SK-N-SH (cell line): Measurements from ENCODE around the gene ARCN1. TPM values are rescaled to one million over a fixed set of nuclear protein-coding genes. Genes with fewer than 3 reads are reported as not detected.

Experiments used
- CTCF ChIA-PET: fragments of 300-600, 350-600 bp; formaldehyde crosslinking; extraction: SDS; loops from one replicate; lab custom pipeline; 2021; lab: Yijun Ruan, JAX
- POLR2A ChIA-PET: fragments of 350-600 bp; sonication (Branson Sonifier 250); formaldehyde crosslinking; extraction: SDS; loops from one replicate; lab custom pipeline; 2020; ENCODE audit warnings: antibody characterized with exemption, inconsistent platforms; lab: Yijun Ruan, JAX
- DNase-seq: peaks from one replicate; pipeline ENCODE4 v3.0.0; 2012
- H2AFZ ChIP-seq: fragments of 200-600 bp; sonication (generic); 2 replicates; pipeline ENCODE4 v1.8.1; 2016; ENCODE audit warnings: antibody characterized with exemption, mild to moderate bottlenecking, low read depth
- H3F3A ChIP-seq: fragments of 200-600 bp; sonication (generic); replicated peaks from 2 replicates; pipeline ENCODE3; 2016; ENCODE audit warnings: antibody characterized with exemption, mild to moderate bottlenecking; ENCODE audit not compliant: insufficient read depth
- H3K27ac ChIP-seq, 2 experiments: fragments of 200-500 bp in 1 of 2; fragments of 200-600 bp in 1 of 2; sonication (Bioruptor generic) in 1 of 2; sonication (generic), shearing (Covaris generic) in 1 of 2; 2 replicates each; pipeline versions ENCODE4 v1.5.1 to v1.6.1; 2014 to 2016; ENCODE audit warnings: low read depth in 2 of 2, inconsistent platforms in 1 of 2, low read length in 1 of 2, mild to moderate bottlenecking in 1 of 2, mixed read lengths in 1 of 2
- H3K27me3 ChIP-seq: fragments of 200-600 bp; sonication (generic), shearing (Covaris generic); 2 replicates; pipeline ENCODE4 v1.6.1; 2016; ENCODE audit warnings: mixed run types; ENCODE audit not compliant: insufficient read depth
- H3K36me3 ChIP-seq, 2 experiments: fragments of 200-500 bp in 1 of 2; fragments of 200-600 bp in 1 of 2; sonication (Bioruptor generic) in 1 of 2; sonication (generic) in 1 of 2; replicated peaks in 1 of 2; 2 replicates each; pipeline versions ENCODE3 to v1.5.1; 2014 to 2016; ENCODE audit warnings: low read length in 1 of 2, mild to moderate bottlenecking in 1 of 2; ENCODE audit not compliant: insufficient read depth in 2 of 2, control insufficient read depth in 1 of 2
- H3K4me1 ChIP-seq, 2 experiments: fragments of 200-500 bp in 1 of 2; fragments of 200-600 bp in 1 of 2; sonication (Bioruptor generic) in 1 of 2; sonication (generic), shearing (Covaris generic) in 1 of 2; 2 replicates each; pipeline versions ENCODE4 v1.5.1 to v1.6.1; 2014 to 2016; ENCODE audit warnings: low read depth in 1 of 2, low read length in 1 of 2, mixed run types in 1 of 2; ENCODE audit not compliant: insufficient read depth in 2 of 2, control insufficient read depth in 1 of 2
- H3K4me2 ChIP-seq: fragments of 200-600 bp; sonication (generic), shearing (Covaris generic); 2 replicates; pipeline ENCODE4 v1.6.1; 2017; ENCODE audit warnings: mixed run types
- H3K4me3 ChIP-seq, 2 experiments: fragments of 200-500 bp in 1 of 2; fragments of 200-600 bp in 1 of 2; sonication (Bioruptor generic) in 1 of 2; sonication (generic), shearing (Covaris generic) in 1 of 2; 2 replicates each; pipeline versions ENCODE4 v1.5.1 to v1.8.1; 2014 to 2016; ENCODE audit warnings: low read depth in 2 of 2, inconsistent platforms in 1 of 2, low read length in 1 of 2, mild to moderate bottlenecking in 1 of 2, mixed read lengths in 1 of 2, moderate library complexity in 1 of 2
- H3K79me2 ChIP-seq: fragments of 200-600 bp; sonication (generic); 2 replicates; pipeline ENCODE4 v1.8.1; 2017; ENCODE audit warnings: mild to moderate bottlenecking; ENCODE audit not compliant: insufficient read depth
- H3K9ac ChIP-seq: fragments of 200-600 bp; sonication (generic); 2 replicates; pipeline ENCODE4 v1.6.1; 2017; ENCODE audit warnings: mixed run types
- H3K9me2 ChIP-seq: fragments of 200-600 bp; sonication (generic); 2 replicates; pipeline ENCODE4 v1.6.1; 2017; ENCODE audit warnings: mixed run types
- H3K9me3 ChIP-seq: fragments of 200-600 bp; sonication (generic); 2 replicates; pipeline ENCODE4 v1.6.1; 2017; ENCODE audit warnings: mixed run types, mild to moderate bottlenecking, moderate library complexity
- H4K20me1 ChIP-seq: fragments of 200-600 bp; sonication (generic); 2 replicates; pipeline ENCODE4 v1.6.1; 2017; ENCODE audit warnings: mild to moderate bottlenecking, mixed run types; ENCODE audit not compliant: insufficient read depth
- CHD2 ChIP-seq: fragments of 150-350 bp; IDR thresholded peaks from 2 replicates; pipeline ENCODE4 v1.6.1; 2018; ENCODE audit warnings: low read length; ENCODE audit not compliant: partially characterized antibody
- FOXM1 ChIP-seq: IDR thresholded peaks from 2 replicates; pipeline ENCODE4 v1.4.0; 2012; ENCODE audit warnings: low read depth, mild to moderate bottlenecking
- GABPA ChIP-seq: IDR thresholded peaks from 2 replicates; pipeline ENCODE4 v1.4.0; 2012; ENCODE audit warnings: low read depth, mild to moderate bottlenecking
- GATA2 ChIP-seq: sonication (generic); formaldehyde crosslinking; IDR thresholded peaks from 2 replicates; pipeline ENCODE4 v1.5.0; 2020; ENCODE audit warnings: mild to moderate bottlenecking, missing genetic modification reagents
- JUND ChIP-seq: IDR thresholded peaks from 2 replicates; pipeline ENCODE4 v1.4.0; 2012
- NRF1 ChIP-seq: IDR thresholded peaks from 2 replicates; pipeline ENCODE4 v1.6.1; 2012; ENCODE audit warnings: low read depth, mild to moderate bottlenecking, low read length
- RAD21 ChIP-seq: IDR thresholded peaks from 2 replicates; pipeline ENCODE4 v1.6.1; 2012; ENCODE audit warnings: mild to moderate bottlenecking, low read length
- RFX5 ChIP-seq: IDR thresholded peaks from 2 replicates; pipeline ENCODE4 v1.6.1; 2012; ENCODE audit warnings: mild to moderate bottlenecking, improper control_type of control experiment, low read length
- SMC3 ChIP-seq: IDR thresholded peaks from 2 replicates; pipeline ENCODE4 v1.6.1; 2012; ENCODE audit warnings: low read depth, low read length, improper control_type of control experiment
- TCF12 ChIP-seq: IDR thresholded peaks from 2 replicates; pipeline ENCODE4 v1.4.0; 2012
- TEAD4 ChIP-seq: IDR thresholded peaks from 2 replicates; pipeline ENCODE4 v1.4.0; 2012; ENCODE audit warnings: mild to moderate bottlenecking, borderline replicate concordance; ENCODE audit not compliant: insufficient read depth
- USF1 ChIP-seq: IDR thresholded peaks from 2 replicates; pipeline ENCODE4 v1.4.0; 2012; ENCODE audit warnings: low read depth, borderline replicate concordance
- USF2 ChIP-seq: fragments of 150-350 bp; IDR thresholded peaks from 2 replicates; pipeline ENCODE4 v1.6.1; 2017; ENCODE audit warnings: antibody characterized with exemption, low read length, low read depth, borderline replicate concordance
- YY1 ChIP-seq: IDR thresholded peaks from 2 replicates; pipeline ENCODE4 v1.4.0; 2012; ENCODE audit warnings: low read depth, mild to moderate bottlenecking
- ZBTB33 ChIP-seq: IDR thresholded peaks from 2 replicates; pipeline ENCODE4 v1.4.0; 2012; ENCODE audit warnings: low read depth, borderline replicate concordance
- WGBS: methylation state at CpG from one replicate; pipeline ENCODE4 v1.1.6; 2017; ENCODE audit warnings: low lambda C conversion rate; 5-methylcytosine and 5-hydroxymethylcytosine counted together
- polyA plus RNA-seq, 3 experiments: library from polyadenylated mRNA; depleted of rRNA; stranded (reverse); fragments of >200 nt; gene quantifications; 2 replicates each; pipeline ENCODE4 v1.2.3, GENCODE V29; 2012
- TF ChIP-seq, protein P1 (sequence below): IDR thresholded peaks from 2 replicates; pipeline ENCODE4 v1.6.1; 2012; ENCODE audit warnings: mild to moderate bottlenecking, low read depth, low read length, moderate library complexity

ARCN1 gene
- polyA plus RNA-seq, 1 of the 3 experiments (the other 2 are of a cell fraction), result 128 TPM

DNA sequence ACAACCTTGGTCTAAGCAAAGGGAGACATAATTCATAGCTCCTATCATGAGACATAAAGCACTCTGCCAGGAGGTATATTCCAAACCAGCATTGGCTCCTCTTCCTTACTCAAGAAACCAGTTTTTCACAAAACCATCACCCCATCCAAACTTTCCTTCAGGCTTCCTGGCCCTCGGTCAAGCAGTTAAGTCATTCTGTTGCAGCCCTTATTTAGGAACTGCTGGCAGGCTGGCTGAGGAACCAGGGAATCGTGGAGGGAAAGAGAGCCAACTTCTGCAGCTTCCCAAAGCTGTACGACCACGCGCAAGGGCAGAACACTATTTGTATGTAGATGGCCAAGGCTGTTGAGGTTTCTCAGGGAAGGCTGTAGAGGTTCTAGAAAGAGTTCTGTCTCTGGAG is 7.2 kb upstream of the ARCN1 start:
- ChIA-PET POLR2A (no interaction called here), CTCF (no interaction called here)
- no peaks in the 10 kb centered on the region for H3K9me2 ChIP-seq
- DNase-seq, result no peak
- peaks cover 0 to 6% of the 10 kb centered on the region in 2 experiments; a peak in 1 of 4 replicates for H3K4me1 ChIP-seq
- peaks cover 5% of the 10 kb centered on the region for H3F3A ChIP-seq
- peak overlapping the region; percentile 63 for H3K4me2 ChIP-seq
- H3K9ac ChIP-seq, result 0 out of 2 replicates have a peak overlapping the region, but pooled peaks have one; percentile 25
- H2AFZ ChIP-seq, result no peak overlapping the region
- no peaks in the 10 kb centered on the region for H3K79me2 ChIP-seq
- TF ChIP-seq USF2 (no peak), GATA2 (no peak), TCF12 (no peak), GABPA (no peak), NRF1 (no peak), RAD21 (no peak), ZBTB33 (no peak), CHD2 (no peak), RFX5 (no peak), JUND (no peak)
- TF ChIP-seq, protein P1, sequence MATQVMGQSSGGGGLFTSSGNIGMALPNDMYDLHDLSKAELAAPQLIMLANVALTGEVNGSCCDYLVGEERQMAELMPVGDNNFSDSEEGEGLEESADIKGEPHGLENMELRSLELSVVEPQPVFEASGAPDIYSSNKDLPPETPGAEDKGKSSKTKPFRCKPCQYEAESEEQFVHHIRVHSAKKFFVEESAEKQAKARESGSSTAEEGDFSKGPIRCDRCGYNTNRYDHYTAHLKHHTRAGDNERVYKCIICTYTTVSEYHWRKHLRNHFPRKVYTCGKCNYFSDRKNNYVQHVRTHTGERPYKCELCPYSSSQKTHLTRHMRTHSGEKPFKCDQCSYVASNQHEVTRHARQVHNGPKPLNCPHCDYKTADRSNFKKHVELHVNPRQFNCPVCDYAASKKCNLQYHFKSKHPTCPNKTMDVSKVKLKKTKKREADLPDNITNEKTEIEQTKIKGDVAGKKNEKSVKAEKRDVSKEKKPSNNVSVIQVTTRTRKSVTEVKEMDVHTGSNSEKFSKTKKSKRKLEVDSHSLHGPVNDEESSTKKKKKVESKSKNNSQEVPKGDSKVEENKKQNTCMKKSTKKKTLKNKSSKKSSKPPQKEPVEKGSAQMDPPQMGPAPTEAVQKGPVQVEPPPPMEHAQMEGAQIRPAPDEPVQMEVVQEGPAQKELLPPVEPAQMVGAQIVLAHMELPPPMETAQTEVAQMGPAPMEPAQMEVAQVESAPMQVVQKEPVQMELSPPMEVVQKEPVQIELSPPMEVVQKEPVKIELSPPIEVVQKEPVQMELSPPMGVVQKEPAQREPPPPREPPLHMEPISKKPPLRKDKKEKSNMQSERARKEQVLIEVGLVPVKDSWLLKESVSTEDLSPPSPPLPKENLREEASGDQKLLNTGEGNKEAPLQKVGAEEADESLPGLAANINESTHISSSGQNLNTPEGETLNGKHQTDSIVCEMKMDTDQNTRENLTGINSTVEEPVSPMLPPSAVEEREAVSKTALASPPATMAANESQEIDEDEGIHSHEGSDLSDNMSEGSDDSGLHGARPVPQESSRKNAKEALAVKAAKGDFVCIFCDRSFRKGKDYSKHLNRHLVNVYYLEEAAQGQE, result no peak
- no peaks in the 10 kb centered on the region for H3K9me3 ChIP-seq
- no peaks in the 10 kb centered on the region for H3K36me3 ChIP-seq
- H3K27ac ChIP-seq, result no peak overlapping the region
- no peaks in the 10 kb centered on the region for H3K27me3 ChIP-seq
- WGBS, result 45% methylated on average over 5 of the region's 5 CpGs
- no peaks in the 10 kb centered on the region for H4K20me1 ChIP-seq
- H3K4me3 ChIP-seq, result peak overlapping the region in 1 of 2 experiments; percentile 70; a peak in 2 of 4 replicates

DNA sequence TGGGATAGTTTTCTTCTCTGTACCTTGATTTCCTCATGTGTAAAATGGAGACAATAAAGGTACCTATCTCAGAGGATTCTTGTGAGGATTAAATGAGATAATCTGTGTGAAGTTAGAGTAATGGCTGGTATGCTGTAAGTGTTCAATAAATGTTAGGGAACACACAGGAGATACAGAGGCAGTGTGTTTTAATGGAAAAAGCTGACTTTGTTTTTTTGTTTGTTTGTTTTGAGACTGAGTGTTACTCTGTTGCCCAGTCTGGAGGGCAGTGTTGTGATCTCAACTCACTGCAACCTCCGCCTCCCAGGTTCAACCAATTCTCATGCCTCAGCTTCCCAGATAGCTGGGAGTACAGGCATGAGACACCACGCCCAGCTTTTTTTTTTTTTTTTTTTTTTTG is 2.5 kb upstream of the ARCN1 start:
- no peak for DNase-seq
- Histone ChIP-seq H3K4me1 (peaks cover 7 to 9% of the 10 kb centered on the region in 2 experiments; a peak in 3 of 4 replicates), H3K27ac (no peak overlapping the region), H3K9me3 (no peaks in the 10 kb centered on the region), H3K9me2 (no peaks in the 10 kb centered on the region), H4K20me1 (peaks cover 17% of the 10 kb centered on the region), H3K4me2 (no peak overlapping the region), H3F3A (peaks cover 5% of the 10 kb centered on the region), H3K9ac (no peak overlapping the region), H3K79me2 (peaks cover 30% of the 10 kb centered on the region), H3K36me3 (no peaks in the 10 kb centered on the region), H3K4me3 (no peak overlapping the region), H3K27me3 (no peaks in the 10 kb centered on the region), H2AFZ (no peak overlapping the region)
- 91% methylated on average over 2 of the region's 2 CpGs for WGBS
- CTCF ChIA-PET, result no interaction called here
- POLR2A ChIA-PET, result no interaction called here
- TF ChIP-seq RAD21 (no peak), SMC3 (no peak), FOXM1 (no peak), ZBTB33 (no peak), TCF12 (no peak), USF1 (no peak), TEAD4 (no peak), YY1 (no peak)
